Endothelial cell of umbilical vein (primary cell): ENCODE results near the gene IST1. TPM values are rescaled to one million over a fixed set of nuclear protein-coding genes. Genes with fewer than 3 reads are reported as not detected.

Source experiments
- BruUV-seq: library from RNA; stranded (reverse); fragments of 400-500 nt; replicated peaks from 2 replicates; lab custom pipeline; 2021; lab: Mats Ljungman, UMichigan
- CTCF ChIA-PET: fragments of 300-600, 350-600 bp; sonication (Branson Sonifier 250); formaldehyde crosslinking; loops from one replicate; lab custom pipeline; 2021; ENCODE audit warnings: antibody characterized with exemption, inconsistent platforms; lab: Charles Lee
- POLR2A ChIA-PET: fragments of 300-600, 350-600 bp; sonication (Branson Sonifier 250); formaldehyde crosslinking; loops from one replicate; lab custom pipeline; 2021; ENCODE audit warnings: antibody characterized with exemption, inconsistent platforms; lab: Charles Lee
- DNase-seq: peaks from one replicate; pipeline ENCODE4 v3.0.0-alpha.2; 2011; ENCODE audit warnings: low read depth, low spot score
- FAIRE-seq: peaks from 2 replicates; lab custom pipeline; 2011; peaks lifted over from hg19 to GRCh38; lab: Jason Lieb, UNC
- H2AFZ ChIP-seq: 2 replicates; pipeline ENCODE4 v1.6.0; 2012; ENCODE audit warnings: low read depth, low read length, control low read depth, inconsistent platforms
- H3K27ac ChIP-seq: 2 replicates; pipeline ENCODE4 v1.5.1; 2011; ENCODE audit warnings: low read depth, mild to moderate bottlenecking, control low read depth, low read length, moderate library complexity; ENCODE audit not compliant: insufficient read depth
- H3K27me3 ChIP-seq, 2 experiments: 2 replicates each; pipeline versions ENCODE4 v1.6.0 to v1.6.1; 2011; ENCODE audit warnings: low read length in 2 of 2, mixed read lengths in 1 of 2; ENCODE audit not compliant: control insufficient read depth in 2 of 2, insufficient read depth in 2 of 2
- H3K36me3 ChIP-seq, 2 experiments: 2 replicates in 1 of 2; 3 replicates in 1 of 2; pipeline ENCODE4 v1.5.1; 2011; ENCODE audit warnings: low read length in 2 of 2, mild to moderate bottlenecking in 1 of 2, moderate library complexity in 1 of 2; ENCODE audit not compliant: control insufficient read depth in 2 of 2, insufficient read depth in 2 of 2; ENCODE audit errors: extremely low read depth in 1 of 2
- H3K4me1 ChIP-seq: 3 replicates; pipeline ENCODE4 v1.5.1; 2011; ENCODE audit warnings: mild to moderate bottlenecking, low read length; ENCODE audit not compliant: control insufficient read depth, insufficient read depth; ENCODE audit errors: extremely low read depth
- H3K4me2 ChIP-seq: 2 replicates; pipeline ENCODE4 v1.6.1; 2011; ENCODE audit warnings: low read length, control low read depth, mixed read lengths; ENCODE audit not compliant: insufficient read depth
- H3K4me3 ChIP-seq, 3 experiments: fragments of 200-600 bp in 1 of 3; sonication (generic), shearing (Covaris generic) in 1 of 3; replicated peaks in 1 of 3; 2 replicates each; pipeline ENCODE4 v1.5.1; 2011 to 2016; ENCODE audit warnings: control low read depth in 3 of 3, low read length in 3 of 3, mild to moderate bottlenecking in 2 of 3, inconsistent platforms in 1 of 3, low read depth in 1 of 3, moderate library complexity in 1 of 3; ENCODE audit not compliant: insufficient read depth in 1 of 3
- H3K79me2 ChIP-seq: 2 replicates; pipeline ENCODE4 v1.6.0; 2012; ENCODE audit warnings: low read length, inconsistent platforms; ENCODE audit not compliant: control insufficient read depth, insufficient read depth
- H3K9ac ChIP-seq: replicated peaks from 2 replicates; pipeline ENCODE3; 2011; ENCODE audit warnings: low read length, control low read depth; ENCODE audit not compliant: insufficient read depth; ENCODE audit errors: extremely low read depth
- H3K9me1 ChIP-seq: replicated peaks from 3 replicates; pipeline ENCODE4 v1.6.0; 2011; ENCODE audit warnings: mild to moderate bottlenecking, low read length; ENCODE audit not compliant: control insufficient read depth, insufficient read depth; ENCODE audit errors: extremely low read depth
- H3K9me3 ChIP-seq: replicated peaks from 2 replicates; pipeline ENCODE4 v1.5.1; 2012; ENCODE audit warnings: low read length, inconsistent platforms; ENCODE audit not compliant: control insufficient read depth, insufficient read depth
- H4K20me1 ChIP-seq: replicated peaks from 2 replicates; pipeline ENCODE3; 2011; ENCODE audit warnings: mild to moderate bottlenecking, low read length; ENCODE audit not compliant: control insufficient read depth, insufficient read depth; ENCODE audit errors: extremely low read depth
- EZH2 ChIP-seq: IDR thresholded peaks from 2 replicates; pipeline ENCODE4 v1.6.1; 2012; ENCODE audit warnings: borderline replicate concordance, low read depth, mild to moderate bottlenecking, moderate library complexity, low read length, inconsistent platforms; ENCODE audit not compliant: severe bottlenecking
- FOS ChIP-seq: IDR thresholded peaks from 2 replicates; pipeline ENCODE4 v1.6.1; 2011; ENCODE audit warnings: mild to moderate bottlenecking, low read length, moderate library complexity, borderline replicate concordance; ENCODE audit not compliant: insufficient read depth
- GATA2 ChIP-seq: IDR thresholded peaks from 2 replicates; pipeline ENCODE4 v1.7.0; 2011; ENCODE audit warnings: low read depth, mild to moderate bottlenecking, moderate library complexity, mixed read lengths, low read length; ENCODE audit not compliant: insufficient read length, insufficient read depth
- JUN ChIP-seq: IDR thresholded peaks from 2 replicates; pipeline ENCODE4 v1.6.1; 2011; ENCODE audit warnings: borderline replicate concordance, low read depth; ENCODE audit not compliant: insufficient read length, insufficient read depth
- MAX ChIP-seq: IDR thresholded peaks from 2 replicates; pipeline ENCODE4 v1.6.1; 2011; ENCODE audit not compliant: insufficient read depth, insufficient read length
- MYC ChIP-seq: IDR thresholded peaks from one replicate; pipeline ENCODE4 v1.6.1; 2011; ENCODE audit warnings: mild to moderate bottlenecking, low read depth, low read length
- POLR2A ChIP-seq: IDR thresholded peaks from 2 replicates; pipeline ENCODE4 v1.6.1; 2012; ENCODE audit warnings: low read depth, mild to moderate bottlenecking, control low read depth, low read length
- POLR2AphosphoS5 ChIP-seq: IDR thresholded peaks from 2 replicates; pipeline ENCODE4 v1.6.1; 2012; ENCODE audit warnings: low read depth, mild to moderate bottlenecking, control low read depth, low read length, moderate library complexity; ENCODE audit not compliant: insufficient read depth
- dilution Hi-C: fragments of 300-500 bp; cut with MboI; formaldehyde crosslinking; loops from one replicate; pipeline ENCODE4 v1.15.0; 2019; ENCODE audit warnings: low sequenced_read_pairs; ENCODE audit not compliant: extremely low pct_ligation_motif_present
- intact Hi-C: fragments of 100-400 bp; cut with micrococcal nuclease; formaldehyde crosslinking; loops from one replicate; pipeline ENCODE4 v1.10.0; 2022
- polyA plus RNA-seq, 4 experiments: library from polyadenylated mRNA; depleted of rRNA in 3 of 4; stranded (reverse) in 3 of 4; unstranded in 1 of 4; fragments of >200 nt; gene quantifications; 2 replicates each; pipeline versions ENCODE4 v1.2.1 to v1.2.3, GENCODE V29; 2011 to 2012; ENCODE audit warnings: missing spikeins in 1 of 4
- total RNA-seq: library from RNA; stranded (reverse); gene quantifications from 2 replicates; pipeline ENCODE4 v1.2.3, GENCODE V29; 2021
- TF ChIP-seq, protein P1 (sequence below), 2 donors: IDR thresholded peaks; 1 replicate in 1 of 2; 2 replicates in 1 of 2; pipeline ENCODE4 v1.5.1; 2011; ENCODE audit warnings: low read length in 2 of 2, mild to moderate bottlenecking in 2 of 2, moderate library complexity in 2 of 2, control low read depth in 1 of 2, inconsistent platforms in 1 of 2, low read depth in 1 of 2; ENCODE audit not compliant: insufficient read depth in 1 of 2; ENCODE audit errors: extremely low read depth in 1 of 2

The IST1 gene
- total and polyA plus RNA-seq, 2 donors (not counting 3 experiments of a cell fraction or from before 2014, with no cell fraction given): 145 to 165 TPM

- H3K4me3 ChIP-seq: no peak overlapping the region
- TF ChIP-seq POLR2A: no peak
- TF ChIP-seq MYC: no peak
- no peak for TF ChIP-seq EZH2
- TF ChIP-seq, protein P1, sequence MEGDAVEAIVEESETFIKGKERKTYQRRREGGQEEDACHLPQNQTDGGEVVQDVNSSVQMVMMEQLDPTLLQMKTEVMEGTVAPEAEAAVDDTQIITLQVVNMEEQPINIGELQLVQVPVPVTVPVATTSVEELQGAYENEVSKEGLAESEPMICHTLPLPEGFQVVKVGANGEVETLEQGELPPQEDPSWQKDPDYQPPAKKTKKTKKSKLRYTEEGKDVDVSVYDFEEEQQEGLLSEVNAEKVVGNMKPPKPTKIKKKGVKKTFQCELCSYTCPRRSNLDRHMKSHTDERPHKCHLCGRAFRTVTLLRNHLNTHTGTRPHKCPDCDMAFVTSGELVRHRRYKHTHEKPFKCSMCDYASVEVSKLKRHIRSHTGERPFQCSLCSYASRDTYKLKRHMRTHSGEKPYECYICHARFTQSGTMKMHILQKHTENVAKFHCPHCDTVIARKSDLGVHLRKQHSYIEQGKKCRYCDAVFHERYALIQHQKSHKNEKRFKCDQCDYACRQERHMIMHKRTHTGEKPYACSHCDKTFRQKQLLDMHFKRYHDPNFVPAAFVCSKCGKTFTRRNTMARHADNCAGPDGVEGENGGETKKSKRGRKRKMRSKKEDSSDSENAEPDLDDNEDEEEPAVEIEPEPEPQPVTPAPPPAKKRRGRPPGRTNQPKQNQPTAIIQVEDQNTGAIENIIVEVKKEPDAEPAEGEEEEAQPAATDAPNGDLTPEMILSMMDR (IDR thresholded peaks at IDR 0.05; ENCODE audit: extremely low read depth in 1 of 2, insufficient read depth in 1 of 2, low read depth in 1 of 2, low read length in 2 of 2): no peak
- TF ChIP-seq POLR2AphosphoS5: no peak
- TF ChIP-seq MAX: no peak
- TF ChIP-seq GATA2: no peak
- no peak for TF ChIP-seq JUN
- no peak for TF ChIP-seq FOS
- no peak overlapping the region for H3K4me2 ChIP-seq
- CTCF ChIA-PET: interaction anchor here (0.8 to 2.6 kb wide), 4 partner anchors 9 to 292 kb away, joined by 3 to 10 read pairs (median 4); partner anchors contain the start of genes IST1 and ZNF821
- peaks cover 0 to 3% of the 10 kb centered on the region in 2 experiments for H3K36me3 ChIP-seq
- intact Hi-C loops: no loop called here
- H3K27ac ChIP-seq: no peak overlapping the region
- no TSS peak for BruUV-seq
- peaks cover 2% of the 10 kb centered on the region for H3K4me1 ChIP-seq
- H3K27me3 ChIP-seq: no peaks in the 10 kb centered on the region
- FAIRE-seq (no peak), DNase-seq (no peak)
- no peak overlapping the region for H3K9ac ChIP-seq
- H4K20me1 ChIP-seq: peaks cover 37% of the 10 kb centered on the region
- no peak overlapping the region for H2AFZ ChIP-seq
- H3K9me3 ChIP-seq: no peaks in the 10 kb centered on the region
- dilution Hi-C loops: no loop called here
- H3K9me1 ChIP-seq: no peaks in the 10 kb centered on the region
- POLR2A ChIA-PET: no interaction called here
- peaks cover 100% of the 10 kb centered on the region for H3K79me2 ChIP-seq
Measured at GRCh38 chr16:71903608-71904007, 8.3 kb downstream of the IST1 start.
